ENCODE measurements around the gene AUTS2.

GRCh38 chr7:69749372-69749979 lies 151.2 kb downstream of the AUTS2 start:
- TF ChIP-seq, protein P1, sequence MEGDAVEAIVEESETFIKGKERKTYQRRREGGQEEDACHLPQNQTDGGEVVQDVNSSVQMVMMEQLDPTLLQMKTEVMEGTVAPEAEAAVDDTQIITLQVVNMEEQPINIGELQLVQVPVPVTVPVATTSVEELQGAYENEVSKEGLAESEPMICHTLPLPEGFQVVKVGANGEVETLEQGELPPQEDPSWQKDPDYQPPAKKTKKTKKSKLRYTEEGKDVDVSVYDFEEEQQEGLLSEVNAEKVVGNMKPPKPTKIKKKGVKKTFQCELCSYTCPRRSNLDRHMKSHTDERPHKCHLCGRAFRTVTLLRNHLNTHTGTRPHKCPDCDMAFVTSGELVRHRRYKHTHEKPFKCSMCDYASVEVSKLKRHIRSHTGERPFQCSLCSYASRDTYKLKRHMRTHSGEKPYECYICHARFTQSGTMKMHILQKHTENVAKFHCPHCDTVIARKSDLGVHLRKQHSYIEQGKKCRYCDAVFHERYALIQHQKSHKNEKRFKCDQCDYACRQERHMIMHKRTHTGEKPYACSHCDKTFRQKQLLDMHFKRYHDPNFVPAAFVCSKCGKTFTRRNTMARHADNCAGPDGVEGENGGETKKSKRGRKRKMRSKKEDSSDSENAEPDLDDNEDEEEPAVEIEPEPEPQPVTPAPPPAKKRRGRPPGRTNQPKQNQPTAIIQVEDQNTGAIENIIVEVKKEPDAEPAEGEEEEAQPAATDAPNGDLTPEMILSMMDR (optimal IDR thresholded peaks at IDR 0.05 in 1 of 3, IDR thresholded peaks at IDR 0.05 in 1 of 3, conservative IDR thresholded peaks at IDR 0.05 in 1 of 3; ENCODE audit: extremely low read depth in 1 of 3, insufficient read depth in 2 of 3, low read length in 3 of 3): no peak
- TF ChIP-seq EZH2 (IDR thresholded peaks at IDR 0.05; ENCODE audit: low read length): no peak
